Mucosa of stomach (tissue), 1 donor: Measurements from ENCODE around the gene SLC6A20.

ENCODE experiments used
- H3K27me3 ChIP-seq: one replicate; pipeline ENCODE4 v1.7.0; 2013; ENCODE audit warnings: mild to moderate bottlenecking, low read length; ENCODE audit not compliant: control insufficient read depth, insufficient read depth
- H3K36me3 ChIP-seq: one replicate; pipeline ENCODE4 v1.7.0; 2013; ENCODE audit warnings: low read length; ENCODE audit not compliant: control insufficient read depth, insufficient read depth
- H3K4me1 ChIP-seq: one replicate; pipeline ENCODE4 v1.7.0; 2013; ENCODE audit warnings: mild to moderate bottlenecking, low read length; ENCODE audit not compliant: control insufficient read depth, insufficient read depth
- H3K4me3 ChIP-seq: one replicate; pipeline ENCODE4 v1.7.0; 2013; ENCODE audit warnings: low read length
- H3K9ac ChIP-seq: one replicate; pipeline ENCODE4 v1.7.0; 2013; ENCODE audit warnings: mild to moderate bottlenecking, low read length, moderate library complexity
- H3K9me3 ChIP-seq: one replicate; pipeline ENCODE4 v1.7.0; 2013; ENCODE audit warnings: mild to moderate bottlenecking, low read length, moderate library complexity; ENCODE audit not compliant: control insufficient read depth
- donor health status: Pancreatic carcinoma.

SLC6A20 gene

GRCh38 chr3:45748068-45748467 is 48.3 kb downstream of the SLC6A20 start:
- peaks cover 5% of the 10 kb centered on the region for H3K36me3 ChIP-seq

GRCh38 chr3:45746777-45747622 is 49.3 kb downstream of the SLC6A20 start:
- Histone ChIP-seq H3K36me3 (peaks cover 5% of the 10 kb centered on the region), H3K9ac (no peak overlapping the region), H3K27me3 (no peaks in the 10 kb centered on the region), H3K4me1 (no peaks in the 10 kb centered on the region), H3K4me3 (no peak overlapping the region), H3K9me3 (no peaks in the 10 kb centered on the region)

More at GRCh38 chr3:45748068-45748467, 48.3 kb downstream of the SLC6A20 start:
- Histone ChIP-seq H3K9ac (no peak overlapping the region), H3K4me3 (no peak overlapping the region), H3K27me3 (no peaks in the 10 kb centered on the region), H3K9me3 (no peaks in the 10 kb centered on the region), H3K4me1 (no peaks in the 10 kb centered on the region)

- Histone ChIP-seq H3K27me3 (no peaks in the 10 kb centered on the region), H3K4me3 (no peak overlapping the region), H3K9me3 (no peaks in the 10 kb centered on the region), H3K36me3 (peaks cover 5% of the 10 kb centered on the region), H3K9ac (no peak overlapping the region), H3K4me1 (no peaks in the 10 kb centered on the region)
Observed at GRCh38 chr3:45746165-45746776, 50.1 kb downstream of the SLC6A20 start.

GRCh38 chr3:45742461-45743089 is 53.8 kb downstream of the SLC6A20 start:
- peaks cover 9% of the 10 kb centered on the region for H3K36me3 ChIP-seq
- H3K9me3 ChIP-seq: no peaks in the 10 kb centered on the region
- H3K27me3 ChIP-seq: no peaks in the 10 kb centered on the region
- no peak overlapping the region for H3K4me3 ChIP-seq
- no peaks in the 10 kb centered on the region for H3K4me1 ChIP-seq
- H3K9ac ChIP-seq: no peak overlapping the region

- Histone ChIP-seq H3K27me3 (no peaks in the 10 kb centered on the region), H3K9me3 (no peaks in the 10 kb centered on the region), H3K36me3 (peaks cover 10% of the 10 kb centered on the region), H3K4me3 (no peak overlapping the region), H3K4me1 (no peaks in the 10 kb centered on the region), H3K9ac (no peak overlapping the region)
Observed at GRCh38 chr3:45741742-45742460, 54.4 kb downstream of the SLC6A20 start.

GRCh38 chr3:45741247-45741646 is 55.1 kb downstream of the SLC6A20 start:
- Histone ChIP-seq H3K9ac (no peak overlapping the region), H3K4me1 (no peaks in the 10 kb centered on the region), H3K9me3 (no peaks in the 10 kb centered on the region), H3K36me3 (peaks cover 13% of the 10 kb centered on the region), H3K4me3 (no peak overlapping the region), H3K27me3 (no peaks in the 10 kb centered on the region)

GRCh38 chr3:45739991-45740390 is 56.3 kb downstream of the SLC6A20 start:
- no peaks in the 10 kb centered on the region for H3K27me3 ChIP-seq
- peaks cover 13% of the 10 kb centered on the region for H3K36me3 ChIP-seq
- no peaks in the 10 kb centered on the region for H3K9me3 ChIP-seq

GRCh38 chr3:45737234-45737633 is 59.1 kb downstream of the SLC6A20 start:
- Histone ChIP-seq H3K4me3 (no peak overlapping the region), H3K4me1 (no peaks in the 10 kb centered on the region), H3K9me3 (no peaks in the 10 kb centered on the region), H3K9ac (no peak overlapping the region), H3K36me3 (peaks cover 8% of the 10 kb centered on the region), H3K27me3 (no peaks in the 10 kb centered on the region)

More at GRCh38 chr3:45739991-45740390, 56.3 kb downstream of the SLC6A20 start:
- no peak overlapping the region for H3K9ac ChIP-seq
- H3K4me3 ChIP-seq: no peak overlapping the region
- no peaks in the 10 kb centered on the region for H3K4me1 ChIP-seq

GRCh38 chr3:45736707-45737106 is 59.6 kb downstream of the SLC6A20 start:
- Histone ChIP-seq H3K4me1 (no peaks in the 10 kb centered on the region), H3K9me3 (no peaks in the 10 kb centered on the region), H3K9ac (no peak overlapping the region), H3K36me3 (peaks cover 8% of the 10 kb centered on the region), H3K27me3 (no peaks in the 10 kb centered on the region), H3K4me3 (no peak overlapping the region)

- no peak overlapping the region for H3K4me3 ChIP-seq
- no peak overlapping the region for H3K9ac ChIP-seq
- H3K9me3 ChIP-seq: no peaks in the 10 kb centered on the region
- H3K4me1 ChIP-seq: no peaks in the 10 kb centered on the region
- H3K27me3 ChIP-seq: no peaks in the 10 kb centered on the region
- H3K36me3 ChIP-seq: no peaks in the 10 kb centered on the region
Observed at GRCh38 chr3:45730409-45731154, 65.8 kb downstream of the SLC6A20 start.

GRCh38 chr3:45729614-45730013 is 66.7 kb downstream of the SLC6A20 start:
- Histone ChIP-seq H3K9ac (no peak overlapping the region), H3K9me3 (no peaks in the 10 kb centered on the region), H3K27me3 (no peaks in the 10 kb centered on the region), H3K4me1 (no peaks in the 10 kb centered on the region), H3K4me3 (no peak overlapping the region), H3K36me3 (no peaks in the 10 kb centered on the region)
